ENCODE results near the gene MLLT6.

- TF ChIP-seq CTCF (IDR thresholded peaks at IDR 0.05) (no peak), POLR2A (IDR thresholded peaks at IDR 0.05) (no peak)
Observed at GRCh38 chr17:38707678-38708351, 2.7 kb downstream of the MLLT6 start.
